ENCODE measurements around the gene OSBPL7. TPM values are rescaled to one million over a fixed set of nuclear protein-coding genes. Genes with fewer than 3 reads are reported as not detected.
A peak's percentile ranks its signal among the peaks of the same experiment; 100 is the strongest.

Gene OSBPL7
- polyA plus RNA-seq, 1 donor (not counting 4 experiments of a cell fraction or from before 2014, with no cell fraction given), result 1.9 TPM

- Histone ChIP-seq H4K20me1 (ENCODE audit: control insufficient read depth, extremely low read depth, insufficient read depth, low read length) (no peaks in the 10 kb centered on the region), H3K4me2 (ENCODE audit: control insufficient read depth, extremely low read depth, insufficient read depth, low read depth, low read length) (peak overlapping the region; percentile 72), H3K27ac (ENCODE audit: control insufficient read depth, insufficient read depth, low read length) (peak overlapping the region; percentile 85), H3K9me3 (ENCODE audit: control insufficient read depth, low read depth, low read length) (no peaks in the 10 kb centered on the region), H3K27me3 (ENCODE audit: control insufficient read depth, extremely low read depth, insufficient read depth, low read length) (no peaks in the 10 kb centered on the region), H3K79me2 (ENCODE audit: control insufficient read depth, insufficient read depth, low read length) (no peaks in the 10 kb centered on the region), H3K4me3 (ENCODE audit: control insufficient read depth in 2 of 3, extremely low read depth in 1 of 3, insufficient read depth in 2 of 3, low read depth in 1 of 3, low read length in 3 of 3) (peak overlapping the region in 1 of 3 experiments; percentile 30), H2AFZ (ENCODE audit: control insufficient read depth, low read length) (no peak overlapping the region), H3K4me1 (ENCODE audit: control insufficient read depth, extremely low read depth, insufficient read depth, low read length) (peaks cover 20% of the 10 kb centered on the region), H3K9me1 (ENCODE audit: control insufficient read depth, extremely low read depth, insufficient read depth, low read length) (peaks cover 4% of the 10 kb centered on the region), H3K9ac (ENCODE audit: control insufficient read depth, extremely low read depth, insufficient read depth, low read length) (peak overlapping the region; percentile 62), H3K36me3 (ENCODE audit: control insufficient read depth in 2 of 2, extremely low read depth in 1 of 2, insufficient read depth in 2 of 2, low read length in 2 of 2) (peaks cover 0 to 4% of the 10 kb centered on the region in 2 experiments)
- peak; percentile 60 for DNase-seq (ENCODE audit: low read depth, low spot score)
- TF ChIP-seq CTCF (optimal IDR thresholded peaks at IDR 0.05 in 1 of 3, IDR thresholded peaks at IDR 0.05 in 1 of 3, conservative IDR thresholded peaks at IDR 0.05 in 1 of 3; ENCODE audit: extremely low read depth in 1 of 3, insufficient read depth in 2 of 3, low read length in 3 of 3) (no peak), EZH2 (IDR thresholded peaks at IDR 0.05; ENCODE audit: low read length) (no peak)
- dilution Hi-C loops (cut with MboI; ENCODE audit: extremely low pct_ligation_motif_present, low sequenced_read_pairs), result no loop called here
- peak; percentile 97 for FAIRE-seq
Observed at GRCh38 chr17:47810200-47810821, 11.3 kb downstream of the OSBPL7 start.

GRCh38 chr17:47808830-47809480, 12.6 kb downstream of the OSBPL7 start:
- no peak overlapping the region for H3K27ac ChIP-seq (ENCODE audit: control insufficient read depth, insufficient read depth, low read length)
- peaks cover 0 to 4% of the 10 kb centered on the region in 2 experiments for H3K36me3 ChIP-seq (ENCODE audit: control insufficient read depth in 2 of 2, extremely low read depth in 1 of 2, insufficient read depth in 2 of 2, low read length in 2 of 2)
- dilution Hi-C loops (cut with MboI; ENCODE audit: extremely low pct_ligation_motif_present, low sequenced_read_pairs), result no loop called here
- H3K79me2 ChIP-seq (ENCODE audit: control insufficient read depth, insufficient read depth, low read length), result no peaks in the 10 kb centered on the region
- H3K4me3 ChIP-seq (ENCODE audit: control insufficient read depth in 2 of 3, extremely low read depth in 1 of 3, insufficient read depth in 2 of 3, low read depth in 1 of 3, low read length in 3 of 3), result no peak overlapping the region
- H3K27me3 ChIP-seq (ENCODE audit: control insufficient read depth, extremely low read depth, insufficient read depth, low read length), result no peaks in the 10 kb centered on the region
- H4K20me1 ChIP-seq (ENCODE audit: control insufficient read depth, extremely low read depth, insufficient read depth, low read length), result no peaks in the 10 kb centered on the region
- TF ChIP-seq EZH2 (IDR thresholded peaks at IDR 0.05; ENCODE audit: low read length) (no peak), CTCF (optimal IDR thresholded peaks at IDR 0.05 in 1 of 3, IDR thresholded peaks at IDR 0.05 in 1 of 3, conservative IDR thresholded peaks at IDR 0.05 in 1 of 3; ENCODE audit: extremely low read depth in 1 of 3, insufficient read depth in 2 of 3, low read length in 3 of 3) (no peak)
- no peak for FAIRE-seq
- DNase-seq (ENCODE audit: low read depth, low spot score), result no peak
- H3K9me3 ChIP-seq (ENCODE audit: control insufficient read depth, low read depth, low read length), result no peaks in the 10 kb centered on the region
- H2AFZ ChIP-seq (ENCODE audit: control insufficient read depth, low read length), result no peak overlapping the region
- no peak overlapping the region for H3K9ac ChIP-seq (ENCODE audit: control insufficient read depth, extremely low read depth, insufficient read depth, low read length)
- H3K4me1 ChIP-seq (ENCODE audit: control insufficient read depth, extremely low read depth, insufficient read depth, low read length), result peaks cover 20% of the 10 kb centered on the region
- peaks cover 4% of the 10 kb centered on the region for H3K9me1 ChIP-seq (ENCODE audit: control insufficient read depth, extremely low read depth, insufficient read depth, low read length)
- H3K4me2 ChIP-seq (ENCODE audit: control insufficient read depth, extremely low read depth, insufficient read depth, low read depth, low read length), result no peak overlapping the region

Measured in keratinocyte (primary cell).